ENCODE data around the gene PIGA.

Gene PIGA, protein sequence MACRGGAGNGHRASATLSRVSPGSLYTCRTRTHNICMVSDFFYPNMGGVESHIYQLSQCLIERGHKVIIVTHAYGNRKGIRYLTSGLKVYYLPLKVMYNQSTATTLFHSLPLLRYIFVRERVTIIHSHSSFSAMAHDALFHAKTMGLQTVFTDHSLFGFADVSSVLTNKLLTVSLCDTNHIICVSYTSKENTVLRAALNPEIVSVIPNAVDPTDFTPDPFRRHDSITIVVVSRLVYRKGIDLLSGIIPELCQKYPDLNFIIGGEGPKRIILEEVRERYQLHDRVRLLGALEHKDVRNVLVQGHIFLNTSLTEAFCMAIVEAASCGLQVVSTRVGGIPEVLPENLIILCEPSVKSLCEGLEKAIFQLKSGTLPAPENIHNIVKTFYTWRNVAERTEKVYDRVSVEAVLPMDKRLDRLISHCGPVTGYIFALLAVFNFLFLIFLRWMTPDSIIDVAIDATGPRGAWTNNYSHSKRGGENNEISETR

DNA sequence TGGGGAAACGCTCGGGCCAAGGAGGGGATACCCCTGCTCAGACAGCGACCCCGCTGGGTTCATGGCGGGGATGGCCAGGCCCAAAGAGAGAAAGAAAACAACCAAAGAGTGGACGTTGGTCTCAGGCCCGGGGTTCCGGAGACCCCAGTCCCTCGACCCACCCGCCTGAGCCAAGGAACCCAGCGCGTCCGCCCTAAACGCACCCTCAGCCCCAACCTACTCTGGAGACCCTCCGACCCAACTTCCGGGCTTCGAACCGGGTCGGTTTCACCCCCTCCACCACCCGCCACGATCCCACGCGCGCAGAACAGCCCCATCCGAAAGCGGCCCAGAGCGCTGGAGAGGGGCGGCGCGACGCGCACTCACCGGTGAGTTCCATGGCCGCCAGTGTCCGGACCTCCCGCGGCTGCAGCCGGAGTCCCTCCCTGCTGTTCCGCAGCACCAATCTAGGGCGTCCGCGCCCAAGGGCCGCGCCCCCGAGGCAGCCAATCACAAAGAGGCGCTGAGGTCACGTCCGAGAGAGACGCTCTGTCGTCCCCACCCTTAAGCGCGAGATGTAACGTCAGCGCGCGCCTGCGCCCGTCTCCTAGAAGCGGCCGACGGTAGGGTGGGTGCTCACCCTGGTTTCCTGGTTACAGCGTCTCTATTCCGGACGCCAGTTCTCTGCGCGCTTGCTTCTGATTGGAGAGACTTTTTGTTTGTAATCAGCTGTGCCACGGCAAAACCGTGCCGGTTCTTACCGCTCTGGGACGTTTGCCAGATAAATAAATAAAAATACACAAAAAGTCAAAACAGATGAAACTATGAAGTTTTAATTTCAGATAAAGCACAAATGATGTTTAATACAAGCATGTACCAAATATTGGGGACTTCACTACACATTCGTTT, at the start of gene PIGA:
TSS of gene PIGA (minus strand) at position 389 of the 888 bp plus-strand sequence. CDS start 3,593 bp downstream, outside the sequence.
- no peaks in the 10 kb centered on the region for H3K9me3 Mint-ChIP-seq
- DNase-seq (ENCODE audit: low spot score in 2 of 2) (peak; percentile 70 to 88), ATAC-seq (replicated peaks; ENCODE audit: extremely low read depth, poor library complexity, severe bottlenecking) (peak; percentile 93)
- H3K27me3 Mint-ChIP-seq, result peaks cover 13% of the 10 kb centered on the region
- peak within 1 kb of the TSS; percentile 87 for H3K4me3 Mint-ChIP-seq
- H3K36me3 Mint-ChIP-seq (ENCODE audit: insufficient read depth), result peaks cover 13% of the 10 kb centered on the region
- peaks cover 13% of the 10 kb centered on the region for H3K4me1 Mint-ChIP-seq
- peak within 1 kb of the TSS; percentile 86 for H3K27ac Mint-ChIP-seq (ENCODE audit: low read depth)

DNA sequence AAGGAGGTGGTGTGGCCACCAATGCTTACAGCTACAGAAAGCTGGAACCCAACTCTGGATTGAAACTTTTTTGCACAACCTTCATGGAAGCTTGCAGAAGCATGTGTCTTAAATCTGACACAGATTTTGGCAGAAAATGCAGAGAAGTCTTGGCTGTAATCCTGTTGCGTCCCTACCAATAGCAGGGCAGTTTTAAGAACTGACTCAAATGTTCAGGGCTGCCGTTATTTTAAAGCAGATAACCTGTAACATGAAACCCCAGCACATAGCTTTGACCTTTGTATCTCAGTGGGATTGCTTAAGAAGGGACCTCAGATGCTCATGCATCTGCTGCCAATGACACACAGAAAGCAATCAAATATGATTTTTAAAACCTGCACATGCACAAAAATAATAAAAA, 49.0 kb upstream of the PIGA start, which contains the start of gene VEGFD:
TSS of gene VEGFD (minus strand) at position 110 of the 400 bp plus-strand sequence. CDS start 467 bp downstream, outside the sequence.
- H3K9me3 Mint-ChIP-seq, result no peaks in the 10 kb centered on the region
- no peaks in the 10 kb centered on the region for H3K4me1 Mint-ChIP-seq
- no peak within 1 kb of the TSS for H3K4me3 Mint-ChIP-seq
- no peaks in the 10 kb centered on the region for H3K36me3 Mint-ChIP-seq (ENCODE audit: insufficient read depth)
- DNase-seq (ENCODE audit: low spot score in 2 of 2), result no peak
- ATAC-seq (replicated peaks; ENCODE audit: extremely low read depth, poor library complexity, severe bottlenecking), result no peak
- peaks cover 24% of the 10 kb centered on the region for H3K27me3 Mint-ChIP-seq
- H3K27ac Mint-ChIP-seq (ENCODE audit: low read depth), result no peak within 1 kb of the TSS

DNA sequence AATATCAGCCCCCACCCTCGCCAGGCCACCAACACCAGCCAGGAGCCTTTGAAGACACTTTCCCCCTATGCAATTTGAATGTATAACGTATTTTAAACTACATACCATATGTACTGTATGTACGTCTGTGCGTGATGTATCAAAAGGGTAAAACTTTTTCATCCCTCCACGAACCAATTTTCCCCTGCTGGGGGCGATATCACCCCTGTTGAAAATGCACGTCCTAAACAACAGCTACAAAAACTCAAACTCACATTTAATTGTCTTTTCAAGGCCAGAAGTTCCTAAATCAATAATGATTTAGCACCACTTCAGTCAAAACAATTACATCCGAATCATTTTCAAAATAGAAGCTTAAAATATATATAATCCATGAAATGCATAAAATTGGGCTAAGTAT, 47.5 kb upstream of the PIGA start:
- no peak for ATAC-seq (replicated peaks; ENCODE audit: extremely low read depth, poor library complexity, severe bottlenecking)
- H3K4me3 Mint-ChIP-seq, result no peak overlapping the region
- H3K4me1 Mint-ChIP-seq, result no peaks in the 10 kb centered on the region
- peaks cover 24% of the 10 kb centered on the region for H3K27me3 Mint-ChIP-seq
- no peaks in the 10 kb centered on the region for H3K9me3 Mint-ChIP-seq
- no peaks in the 10 kb centered on the region for H3K36me3 Mint-ChIP-seq (ENCODE audit: insufficient read depth)
- DNase-seq (ENCODE audit: low spot score in 2 of 2), result no peak
- no peak overlapping the region for H3K27ac Mint-ChIP-seq (ENCODE audit: low read depth)

DNA sequence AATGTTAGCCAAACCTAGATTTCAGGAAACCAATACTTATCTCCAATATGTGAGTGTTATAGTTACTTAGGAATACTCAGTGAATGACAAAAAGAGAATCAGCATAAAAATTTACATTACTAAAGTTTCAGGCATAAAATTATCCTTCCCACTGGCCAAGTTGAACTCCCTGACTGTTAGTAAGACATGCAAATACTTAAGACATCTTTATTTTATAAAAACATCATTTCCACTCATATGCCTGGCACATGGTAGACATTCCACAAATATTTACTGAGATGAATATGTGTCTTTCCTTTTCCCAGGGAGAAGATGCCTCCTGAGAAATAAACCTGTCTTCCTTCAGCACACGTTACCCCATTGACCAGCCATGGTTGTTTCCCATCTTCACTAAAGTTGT, 41.6 kb upstream of the PIGA start:
- H3K27ac Mint-ChIP-seq (ENCODE audit: low read depth), result no peak overlapping the region

DNA sequence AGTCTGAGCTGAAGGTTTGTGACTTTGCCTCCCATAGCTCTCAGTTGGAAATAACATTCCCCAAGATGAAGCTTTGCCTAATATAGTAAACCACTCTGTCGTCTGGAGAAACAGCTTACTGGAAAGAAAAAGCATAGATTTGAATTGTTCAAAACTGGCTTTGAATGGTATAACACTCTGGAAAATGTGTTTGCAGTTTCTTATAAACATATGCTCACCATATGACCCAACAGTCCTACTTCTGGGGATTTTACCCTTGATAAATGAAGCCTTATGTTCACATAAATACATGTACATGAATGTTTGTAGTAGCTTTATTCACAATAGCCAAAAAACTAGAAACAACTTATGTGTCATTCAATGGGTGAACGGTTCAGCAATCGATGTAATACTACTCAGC, 38.7 kb upstream of the PIGA start:
- H3K9me3 Mint-ChIP-seq, result no peaks in the 10 kb centered on the region
- DNase-seq (ENCODE audit: low spot score in 2 of 2) (no peak), ATAC-seq (replicated peaks; ENCODE audit: extremely low read depth, poor library complexity, severe bottlenecking) (no peak)
- H3K36me3 Mint-ChIP-seq (ENCODE audit: insufficient read depth), result no peaks in the 10 kb centered on the region
- no peak overlapping the region for H3K4me3 Mint-ChIP-seq
- H3K27me3 Mint-ChIP-seq, result peaks cover 31% of the 10 kb centered on the region
- no peak overlapping the region for H3K27ac Mint-ChIP-seq (ENCODE audit: low read depth)
- no peaks in the 10 kb centered on the region for H3K4me1 Mint-ChIP-seq

More for the DNA sequence above, 41.6 kb upstream of the PIGA start:
- Mint-ChIP-seq H3K9me3 (no peaks in the 10 kb centered on the region), H3K27me3 (peaks cover 35% of the 10 kb centered on the region), H3K4me1 (no peaks in the 10 kb centered on the region), H3K36me3 (ENCODE audit: insufficient read depth) (no peaks in the 10 kb centered on the region), H3K4me3 (no peak overlapping the region)
- DNase-seq (ENCODE audit: low spot score in 2 of 2) (no peak), ATAC-seq (replicated peaks; ENCODE audit: extremely low read depth, poor library complexity, severe bottlenecking) (no peak)

DNA sequence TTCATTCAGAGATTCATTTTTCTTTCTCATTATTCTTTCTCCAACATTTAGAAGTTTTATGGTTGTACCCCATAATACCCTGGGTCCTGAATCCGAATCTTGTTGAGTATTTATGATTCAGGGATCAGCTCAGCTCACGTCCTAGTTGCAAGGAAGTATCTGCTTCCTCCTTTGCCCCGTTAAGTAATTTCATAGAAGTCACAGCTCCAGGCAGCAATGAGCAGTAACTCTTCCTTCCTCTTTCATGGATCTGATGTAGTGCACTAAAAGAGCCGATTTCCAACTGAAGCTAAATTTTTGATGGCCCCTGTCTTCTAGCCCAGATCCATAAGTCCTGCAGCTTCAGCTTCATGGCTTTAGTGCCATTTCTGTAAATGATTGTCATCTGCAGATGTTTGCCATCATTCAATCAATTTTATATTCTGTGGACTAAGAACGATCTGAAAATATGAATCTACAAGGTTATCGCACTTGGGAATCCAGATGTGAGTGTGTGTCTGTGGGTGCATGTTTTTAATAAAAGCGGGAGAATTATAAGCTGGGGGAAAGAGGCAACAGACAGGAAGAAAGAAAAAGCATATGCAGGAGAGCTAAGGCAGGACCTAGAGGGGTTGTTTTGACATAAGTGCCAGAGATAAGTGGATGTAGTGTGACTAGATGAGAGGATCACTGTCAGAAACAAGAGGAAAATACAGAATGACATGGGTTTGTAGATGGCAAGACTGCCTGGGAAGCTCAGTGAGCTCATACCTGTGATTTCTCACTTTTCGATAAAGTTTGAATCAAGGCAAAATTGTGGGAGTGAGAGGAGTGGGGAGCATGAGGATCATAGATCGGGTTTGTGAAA, 31.4 kb upstream of the PIGA start:
- no peak overlapping the region for H3K4me3 Mint-ChIP-seq
- no peaks in the 10 kb centered on the region for H3K36me3 Mint-ChIP-seq (ENCODE audit: insufficient read depth)
- H3K27me3 Mint-ChIP-seq, result peaks cover 60% of the 10 kb centered on the region
- ATAC-seq (replicated peaks; ENCODE audit: extremely low read depth, poor library complexity, severe bottlenecking), result no peak
- H3K4me1 Mint-ChIP-seq, result no peaks in the 10 kb centered on the region
- no peaks in the 10 kb centered on the region for H3K9me3 Mint-ChIP-seq
- no peak for DNase-seq (ENCODE audit: low spot score in 2 of 2)
- H3K27ac Mint-ChIP-seq (ENCODE audit: low read depth), result no peak overlapping the region

DNA sequence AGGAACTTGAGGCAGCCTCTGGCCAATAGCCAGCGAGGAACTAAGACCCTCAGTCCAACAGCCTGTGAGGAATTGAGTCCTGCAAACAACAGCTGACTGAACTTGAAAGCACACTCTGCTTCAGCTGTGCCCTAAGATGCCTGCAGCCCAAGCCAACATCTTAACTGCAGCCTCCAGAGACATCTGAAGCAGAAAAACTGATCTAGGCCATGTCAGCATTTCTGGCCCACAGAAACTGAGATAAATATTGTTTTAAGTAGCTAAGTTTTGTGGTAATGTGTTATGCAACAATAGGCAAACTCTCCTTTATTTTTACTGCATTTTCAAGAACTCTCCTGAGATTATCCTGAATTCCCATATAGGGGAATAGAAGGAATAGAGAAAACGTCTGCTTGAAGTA, 24.4 kb upstream of the PIGA start:
- Mint-ChIP-seq H3K4me3 (no peak overlapping the region), H3K36me3 (ENCODE audit: insufficient read depth) (no peaks in the 10 kb centered on the region), H3K9me3 (no peaks in the 10 kb centered on the region), H3K4me1 (no peaks in the 10 kb centered on the region), H3K27me3 (peaks cover 33% of the 10 kb centered on the region), H3K27ac (ENCODE audit: low read depth) (no peak overlapping the region)
- DNase-seq (ENCODE audit: low spot score in 2 of 2) (no peak), ATAC-seq (replicated peaks; ENCODE audit: extremely low read depth, poor library complexity, severe bottlenecking) (no peak)

DNA sequence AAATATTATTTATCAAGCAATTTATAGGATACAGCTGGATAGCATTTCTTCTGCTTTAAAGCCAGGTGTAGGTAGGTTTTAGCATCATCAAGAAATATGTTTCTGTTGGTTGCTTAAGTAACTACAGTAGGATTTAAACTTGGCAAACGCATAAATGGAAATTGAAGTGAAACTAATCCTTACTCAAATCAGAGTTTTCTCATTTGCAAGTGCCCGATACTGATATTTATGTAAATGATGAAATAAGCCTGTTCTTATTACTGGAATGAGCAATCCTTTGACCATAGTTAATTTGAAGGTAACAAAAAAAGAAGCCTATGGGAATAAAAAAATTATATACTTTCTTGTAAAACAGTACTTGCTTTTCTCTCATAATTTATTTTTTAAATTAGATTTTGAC, 23.2 kb upstream of the PIGA start:
- H3K36me3 Mint-ChIP-seq (ENCODE audit: insufficient read depth), result no peaks in the 10 kb centered on the region
- DNase-seq (ENCODE audit: low spot score in 2 of 2) (no peak), ATAC-seq (replicated peaks; ENCODE audit: extremely low read depth, poor library complexity, severe bottlenecking) (no peak)
- peaks cover 21% of the 10 kb centered on the region for H3K27me3 Mint-ChIP-seq
- no peak overlapping the region for H3K4me3 Mint-ChIP-seq
- no peaks in the 10 kb centered on the region for H3K4me1 Mint-ChIP-seq
- no peak overlapping the region for H3K27ac Mint-ChIP-seq (ENCODE audit: low read depth)
- H3K9me3 Mint-ChIP-seq, result no peaks in the 10 kb centered on the region

DNA sequence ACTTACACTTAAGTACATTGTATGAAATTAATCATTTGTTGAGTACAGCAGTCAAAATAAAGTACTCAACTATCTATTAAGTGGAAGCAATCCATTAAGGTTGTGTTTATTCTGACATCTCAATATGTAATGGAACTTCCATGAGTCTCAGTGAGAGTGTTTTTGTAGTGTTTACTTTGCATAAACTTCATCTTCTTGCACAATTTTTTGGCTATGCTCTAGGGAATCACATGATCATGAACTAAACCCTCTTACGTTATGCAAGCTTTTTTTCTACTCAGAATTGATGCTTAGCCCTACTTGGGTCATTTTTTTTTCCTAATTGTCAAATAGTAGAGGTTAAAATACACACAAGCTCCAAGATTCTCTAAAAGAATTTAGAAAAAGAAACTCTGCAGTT, 21.1 kb upstream of the PIGA start:
- no peaks in the 10 kb centered on the region for H3K4me1 Mint-ChIP-seq
- H3K27me3 Mint-ChIP-seq, result peaks cover 17% of the 10 kb centered on the region
- DNase-seq (ENCODE audit: low spot score in 2 of 2), result no peak
- no peaks in the 10 kb centered on the region for H3K36me3 Mint-ChIP-seq (ENCODE audit: insufficient read depth)
- no peaks in the 10 kb centered on the region for H3K9me3 Mint-ChIP-seq
- H3K4me3 Mint-ChIP-seq, result no peak overlapping the region
- no peak for ATAC-seq (replicated peaks; ENCODE audit: extremely low read depth, poor library complexity, severe bottlenecking)
- no peak overlapping the region for H3K27ac Mint-ChIP-seq (ENCODE audit: low read depth)

DNA sequence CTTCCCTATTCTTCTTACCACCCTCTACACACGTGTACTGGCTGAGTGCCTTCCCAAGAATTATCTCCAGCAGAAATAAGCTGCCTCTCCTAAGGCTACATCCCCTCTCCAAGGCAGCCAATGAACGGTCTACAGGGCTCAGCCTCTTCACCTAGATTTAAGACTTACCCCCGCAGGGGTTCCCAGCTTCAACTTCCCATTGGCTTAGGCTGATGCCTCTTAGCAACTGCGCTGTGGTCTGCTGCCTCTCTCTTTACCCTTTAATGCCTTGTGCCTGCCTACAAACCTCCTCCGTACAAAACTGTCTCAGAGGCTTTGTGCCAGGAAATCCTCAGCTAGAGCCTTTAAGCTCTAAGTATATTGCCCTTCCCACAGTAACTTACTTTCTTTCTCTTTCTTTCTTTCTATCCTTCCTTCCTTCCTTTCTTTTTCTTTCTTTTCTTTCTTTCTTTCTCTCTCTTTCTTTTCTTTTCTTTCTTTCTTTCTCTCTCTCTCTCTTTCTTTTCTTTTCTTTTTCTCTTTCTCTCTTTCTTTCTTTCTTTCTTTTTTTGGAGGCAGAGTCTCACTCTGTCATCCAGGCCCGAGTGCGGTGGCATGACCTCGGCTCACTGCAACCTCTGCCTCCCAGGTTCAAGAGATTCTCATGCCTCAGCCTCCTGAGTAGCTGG, 15.1 kb upstream of the PIGA start:
- ATAC-seq (replicated peaks; ENCODE audit: extremely low read depth, poor library complexity, severe bottlenecking) (no peak), DNase-seq (ENCODE audit: low spot score in 2 of 2) (no peak)
- Mint-ChIP-seq H3K9me3 (no peaks in the 10 kb centered on the region), H3K4me3 (no peak overlapping the region), H3K27ac (ENCODE audit: low read depth) (no peak overlapping the region), H3K4me1 (no peaks in the 10 kb centered on the region), H3K36me3 (ENCODE audit: insufficient read depth) (no peaks in the 10 kb centered on the region), H3K27me3 (no peaks in the 10 kb centered on the region)

DNA sequence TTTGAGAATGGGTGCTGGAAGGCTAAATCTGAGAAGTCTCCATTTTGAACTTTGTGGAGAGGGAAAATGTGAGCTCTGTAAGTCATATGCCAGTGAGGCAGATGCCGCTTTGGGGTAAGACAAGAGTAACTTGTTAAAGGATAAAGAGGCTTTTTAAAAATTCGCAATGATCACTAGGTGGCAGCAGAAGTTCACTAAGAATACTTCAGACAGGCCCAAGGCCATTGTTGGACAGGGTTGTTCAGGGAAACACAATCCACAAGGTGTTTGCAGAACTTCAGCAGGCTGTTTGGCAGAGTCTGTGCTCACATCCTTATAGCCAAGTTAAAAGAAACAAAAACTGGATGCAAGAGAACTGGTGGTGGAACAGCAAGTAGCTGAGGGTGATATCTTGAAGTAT, 13.7 kb upstream of the PIGA start:
- no peak for DNase-seq (ENCODE audit: low spot score in 2 of 2)
- H3K9me3 Mint-ChIP-seq, result no peaks in the 10 kb centered on the region
- peaks cover 4% of the 10 kb centered on the region for H3K27me3 Mint-ChIP-seq
- H3K27ac Mint-ChIP-seq (ENCODE audit: low read depth), result no peak overlapping the region
- ATAC-seq (replicated peaks; ENCODE audit: extremely low read depth, poor library complexity, severe bottlenecking), result no peak
- H3K4me3 Mint-ChIP-seq, result no peak overlapping the region
- no peaks in the 10 kb centered on the region for H3K36me3 Mint-ChIP-seq (ENCODE audit: insufficient read depth)
- H3K4me1 Mint-ChIP-seq, result no peaks in the 10 kb centered on the region

DNA sequence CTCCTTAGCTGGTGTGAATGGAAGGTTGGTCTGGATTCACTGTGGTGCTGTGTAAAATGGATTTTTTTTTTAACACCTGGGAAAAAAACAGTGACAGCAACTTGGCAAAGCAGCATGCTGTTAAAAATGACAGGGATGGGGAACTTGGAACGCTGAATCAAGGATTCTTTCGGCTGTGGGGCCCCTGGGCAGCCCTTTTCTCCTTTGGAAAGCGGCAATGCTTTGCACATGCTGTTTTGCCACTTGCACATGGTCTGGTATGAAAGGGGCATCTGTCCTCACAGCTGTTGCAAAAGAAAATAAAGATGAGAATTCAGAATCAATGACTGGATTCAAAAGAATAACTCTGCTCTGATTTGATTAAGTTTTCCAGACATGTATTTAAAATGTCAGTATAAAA, 10.7 kb upstream of the PIGA start:
- ATAC-seq (replicated peaks; ENCODE audit: extremely low read depth, poor library complexity, severe bottlenecking), result no peak

More for the DNA sequence above, 10.7 kb upstream of the PIGA start:
- no peak for DNase-seq (ENCODE audit: low spot score in 2 of 2)
- Mint-ChIP-seq H3K4me1 (no peaks in the 10 kb centered on the region), H3K27me3 (peaks cover 16% of the 10 kb centered on the region), H3K4me3 (no peak overlapping the region), H3K9me3 (no peaks in the 10 kb centered on the region), H3K27ac (ENCODE audit: low read depth) (no peak overlapping the region), H3K36me3 (ENCODE audit: insufficient read depth) (no peaks in the 10 kb centered on the region)

All from central memory CD8-positive, alpha-beta T cell (primary cell).